WTC11 (cell line): ENCODE measurements around the gene AGXT. TPM values are rescaled to one million over a fixed set of nuclear protein-coding genes. Genes with fewer than 3 reads are reported as not detected.

Source experiments
- ATAC-seq: fragments of 200-7000 bp; cut with Tn5 transposase; 2 replicates; pipeline ENCODE4 v1.10.0; 2021; ENCODE audit warnings: mild to moderate bottlenecking, moderate library complexity
- CTCF ChIA-PET: fragments of 300-600 bp; sonication (Branson Sonifier 250); formaldehyde crosslinking; loops from one replicate; lab custom pipeline; 2021; ENCODE audit warnings: antibody characterized with exemption; lab: Charles Lee
- POLR2A ChIA-PET: fragments of 350-600 bp; sonication (Branson Sonifier 250); formaldehyde crosslinking; loops from one replicate; lab custom pipeline; 2021; ENCODE audit warnings: antibody characterized with exemption; lab: Charles Lee
- DNase-seq: peaks from one replicate; pipeline ENCODE4 v3.0.0; 2021; ENCODE audit warnings: low spot score
- H3K27ac Mint-ChIP-seq: 2 replicates; pipeline ENCODE4 v1.8.0; 2021; ENCODE audit warnings: mixed read lengths
- H3K27me3 Mint-ChIP-seq: 2 replicates; pipeline ENCODE4 v1.8.0; 2021; ENCODE audit warnings: low read depth, mild to moderate bottlenecking, moderate library complexity, mixed read lengths
- H3K36me3 Mint-ChIP-seq: 2 replicates; pipeline ENCODE4 v1.8.0; 2021; ENCODE audit warnings: mixed read lengths
- H3K4me1 Mint-ChIP-seq: 2 replicates; pipeline ENCODE4 v1.8.0; 2022; ENCODE audit warnings: mixed read lengths
- H3K4me3 Mint-ChIP-seq: 2 replicates; pipeline ENCODE4 v1.8.0; 2021; ENCODE audit warnings: mild to moderate bottlenecking, moderate library complexity, mixed read lengths
- H3K9me3 Mint-ChIP-seq: 2 replicates; pipeline ENCODE4 v1.8.0; 2021; ENCODE audit warnings: mixed read lengths
- AFF4 ChIP-seq: sonication (generic); formaldehyde crosslinking; IDR thresholded peaks from 2 replicates; pipeline ENCODE4 v1.8.1; 2023; ENCODE audit warnings: mild to moderate bottlenecking, missing genetic modification reagents, borderline replicate concordance
- GRHL2 ChIP-seq: fragments of 250-450 bp; sonication (Bioruptor Pico); IDR thresholded peaks from 2 replicates; pipeline ENCODE4 v1.8.0; 2022; ENCODE audit warnings: mild to moderate bottlenecking, moderate library complexity; ENCODE audit not compliant: insufficient replicate concordance, severe bottlenecking
- IRF1 ChIP-seq: sonication (generic); formaldehyde crosslinking; IDR thresholded peaks from 2 replicates; pipeline ENCODE4 v1.8.0; 2023; ENCODE audit warnings: missing genetic modification reagents
- JUN ChIP-seq: sonication (generic); formaldehyde crosslinking; IDR thresholded peaks from 2 replicates; pipeline ENCODE4 v1.8.0; 2023; ENCODE audit warnings: mild to moderate bottlenecking, missing genetic modification reagents
- MAX ChIP-seq: sonication (generic); formaldehyde crosslinking; IDR thresholded peaks from 2 replicates; pipeline ENCODE4 v1.8.0; 2022; ENCODE audit warnings: mild to moderate bottlenecking, missing genetic modification reagents
- MYBL2 ChIP-seq: sonication (generic); formaldehyde crosslinking; IDR thresholded peaks from 2 replicates; pipeline ENCODE4 v1.8.1; 2023; ENCODE audit warnings: mild to moderate bottlenecking, moderate library complexity, missing genetic modification reagents
- NFATC4 ChIP-seq: fragments of 250-450 bp; sonication (Bioruptor Pico); IDR thresholded peaks from 2 replicates; pipeline ENCODE4 v1.9.0; 2021; ENCODE audit warnings: mild to moderate bottlenecking
- NFE2L1 ChIP-seq: sonication (generic); formaldehyde crosslinking; IDR thresholded peaks from 2 replicates; pipeline ENCODE4 v1.8.1; 2023; ENCODE audit warnings: missing genetic modification reagents
- NR1H2 ChIP-seq: sonication (generic); formaldehyde crosslinking; IDR thresholded peaks from 2 replicates; pipeline ENCODE4 v1.9.0; 2021; ENCODE audit warnings: mild to moderate bottlenecking, moderate library complexity, missing genetic modification reagents
- SOX15 ChIP-seq: fragments of 250-450 bp; sonication (Bioruptor Pico); IDR thresholded peaks from 2 replicates; pipeline ENCODE4 v1.9.0; 2021; ENCODE audit warnings: mild to moderate bottlenecking
- TEAD1 ChIP-seq: sonication (generic); formaldehyde crosslinking; IDR thresholded peaks from 2 replicates; pipeline ENCODE4 v1.8.0; 2022; ENCODE audit warnings: mild to moderate bottlenecking, missing genetic modification reagents
- ZBTB21 ChIP-seq: sonication (generic); formaldehyde crosslinking; IDR thresholded peaks from 2 replicates; pipeline ENCODE4 v1.8.1; 2023; ENCODE audit warnings: mild to moderate bottlenecking, missing genetic modification reagents, borderline replicate concordance
- ZNF138 ChIP-seq: sonication (generic); formaldehyde crosslinking; conservative IDR thresholded peaks from 2 replicates; pipeline ENCODE4 v1.8.1; 2022; ENCODE audit warnings: mild to moderate bottlenecking, moderate library complexity, missing genetic modification reagents
- ZNF396 ChIP-seq: fragments of 250-450 bp; sonication (Bioruptor Pico); IDR thresholded peaks from 2 replicates; pipeline ENCODE4 v1.8.0; 2021; ENCODE audit warnings: mild to moderate bottlenecking, moderate library complexity, borderline replicate concordance
- ZNF671 ChIP-seq: fragments of 250-450 bp; sonication (Bioruptor Pico); IDR thresholded peaks from 2 replicates; pipeline ENCODE4 v1.8.0; 2021; ENCODE audit warnings: mild to moderate bottlenecking
- ZSCAN18 ChIP-seq: fragments of 250-450 bp; sonication (Bioruptor Pico); IDR thresholded peaks from 2 replicates; pipeline ENCODE4 v2.1.2; 2022; ENCODE audit warnings: mild to moderate bottlenecking, moderate library complexity
- total RNA-seq: library from RNA; stranded (reverse); gene quantifications from 3 replicates; pipeline ENCODE4 v1.2.3, GENCODE V29; 2021
- TF ChIP-seq, protein P1 (sequence below): fragments of 250-450 bp; sonication (Bioruptor Pico); conservative IDR thresholded peaks from 2 replicates; pipeline ENCODE4 v1.9.0; 2021; ENCODE audit warnings: mild to moderate bottlenecking
- TF ChIP-seq, protein P2 (sequence below): sonication (generic); formaldehyde crosslinking; IDR thresholded peaks from 2 replicates; pipeline ENCODE4 v1.8.1; 2023; ENCODE audit warnings: mild to moderate bottlenecking, missing genetic modification reagents
- TF ChIP-seq, protein P3 (sequence below): sonication (generic); formaldehyde crosslinking; IDR thresholded peaks from 2 replicates; pipeline ENCODE4 v1.8.0; 2022; ENCODE audit warnings: missing genetic modification reagents

AGXT gene
- total RNA-seq, 1 experiment from 2014 or later: 0.24 TPM

- ChIA-PET POLR2A (no interaction called here), CTCF (no interaction called here)
- Mint-ChIP-seq H3K27me3 (no peaks in the 10 kb centered on the region), H3K27ac (no peak overlapping the region; the same call in 1 of the 2 replicates), H3K9me3 (no peaks in the 10 kb centered on the region), H3K4me1 (no peaks in the 10 kb centered on the region), H3K36me3 (no peaks in the 10 kb centered on the region), H3K4me3 (no peak overlapping the region)
- DNase-seq (no peak), ATAC-seq (no peak)
- TF ChIP-seq, protein P1, sequence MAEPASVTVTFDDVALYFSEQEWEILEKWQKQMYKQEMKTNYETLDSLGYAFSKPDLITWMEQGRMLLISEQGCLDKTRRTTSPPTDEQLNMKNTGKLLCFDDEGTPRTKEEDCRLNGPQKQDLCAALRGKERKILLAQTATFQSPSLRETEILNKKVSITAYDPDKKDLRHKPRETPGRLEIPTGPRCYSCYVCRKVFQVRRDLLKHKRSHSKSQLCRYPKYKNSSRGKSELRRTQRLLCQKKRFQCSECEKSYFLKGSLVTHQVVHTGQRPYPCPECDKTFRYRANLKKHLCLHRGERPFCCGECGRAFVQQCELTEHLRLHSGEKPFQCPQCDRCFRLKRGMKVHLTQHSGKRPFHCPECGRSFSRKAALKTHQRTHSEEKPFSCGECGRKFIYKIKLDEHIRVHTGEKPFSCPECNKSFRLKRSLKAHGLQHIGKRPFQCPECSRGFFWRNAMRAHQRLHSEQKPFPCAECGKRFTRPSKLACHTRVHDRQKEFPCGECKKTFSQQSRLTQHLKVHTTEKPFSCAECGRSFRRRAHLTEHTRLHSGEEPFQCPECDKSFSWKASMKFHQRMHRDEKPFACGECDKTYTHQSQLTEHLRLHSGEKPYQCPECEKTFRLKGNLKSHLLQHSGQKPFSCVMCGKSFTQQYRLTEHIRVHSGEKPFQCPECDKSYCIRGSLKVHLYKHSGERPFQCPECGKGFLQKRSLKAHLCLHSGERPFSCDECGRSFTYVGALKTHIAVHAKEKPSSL (CRISPR knock-in tag): no peak
- no peak for TF ChIP-seq ZNF138 (CRISPR knock-in tag)
- TF ChIP-seq TEAD1 (CRISPR knock-in tag): no peak
- no peak for TF ChIP-seq AFF4
- no peak for TF ChIP-seq MAX (CRISPR knock-in tag)
- no peak for TF ChIP-seq NR1H2 (CRISPR knock-in tag)
- TF ChIP-seq ZSCAN18: no peak
- TF ChIP-seq ZNF396 (CRISPR knock-in tag): no peak
- TF ChIP-seq NFATC4 (CRISPR knock-in tag): no peak
- TF ChIP-seq, protein P2, sequence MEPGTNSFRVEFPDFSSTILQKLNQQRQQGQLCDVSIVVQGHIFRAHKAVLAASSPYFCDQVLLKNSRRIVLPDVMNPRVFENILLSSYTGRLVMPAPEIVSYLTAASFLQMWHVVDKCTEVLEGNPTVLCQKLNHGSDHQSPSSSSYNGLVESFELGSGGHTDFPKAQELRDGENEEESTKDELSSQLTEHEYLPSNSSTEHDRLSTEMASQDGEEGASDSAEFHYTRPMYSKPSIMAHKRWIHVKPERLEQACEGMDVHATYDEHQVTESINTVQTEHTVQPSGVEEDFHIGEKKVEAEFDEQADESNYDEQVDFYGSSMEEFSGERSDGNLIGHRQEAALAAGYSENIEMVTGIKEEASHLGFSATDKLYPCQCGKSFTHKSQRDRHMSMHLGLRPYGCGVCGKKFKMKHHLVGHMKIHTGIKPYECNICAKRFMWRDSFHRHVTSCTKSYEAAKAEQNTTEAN (CRISPR knock-in tag): no peak
- no peak for TF ChIP-seq GRHL2 (CRISPR knock-in tag)
- TF ChIP-seq NFE2L1 (CRISPR knock-in tag): no peak
These were observed 26.4 kb downstream of the AGXT start for GRCh38 chr2:240894836-240895558.

- no peak for ATAC-seq
- ChIA-PET CTCF (interaction anchor here (3.0 to 3.7 kb wide), 2 partner anchors 19 to 45 kb away, joined by 11 to 25 read pairs; no protein-coding TSS in a partner anchor), POLR2A (no interaction called here)
- H3K9me3 Mint-ChIP-seq: peaks cover 3% of the 10 kb centered on the region
- no peaks in the 10 kb centered on the region for H3K27me3 Mint-ChIP-seq
- DNase-seq: no peak
- no peak within 1 kb of the TSS; the same call in 1 of the 2 replicates for H3K27ac Mint-ChIP-seq
- H3K36me3 Mint-ChIP-seq: no peaks in the 10 kb centered on the region
- no peaks in the 10 kb centered on the region for H3K4me1 Mint-ChIP-seq
- no peak within 1 kb of the TSS for H3K4me3 Mint-ChIP-seq
- TF ChIP-seq SOX15 (no peak), IRF1 (no peak), MYBL2 (CRISPR knock-in tag) (no peak), JUN (no peak), ZBTB21 (CRISPR knock-in tag) (no peak), ZNF671 (CRISPR knock-in tag) (no peak)
- TF ChIP-seq, protein P3, sequence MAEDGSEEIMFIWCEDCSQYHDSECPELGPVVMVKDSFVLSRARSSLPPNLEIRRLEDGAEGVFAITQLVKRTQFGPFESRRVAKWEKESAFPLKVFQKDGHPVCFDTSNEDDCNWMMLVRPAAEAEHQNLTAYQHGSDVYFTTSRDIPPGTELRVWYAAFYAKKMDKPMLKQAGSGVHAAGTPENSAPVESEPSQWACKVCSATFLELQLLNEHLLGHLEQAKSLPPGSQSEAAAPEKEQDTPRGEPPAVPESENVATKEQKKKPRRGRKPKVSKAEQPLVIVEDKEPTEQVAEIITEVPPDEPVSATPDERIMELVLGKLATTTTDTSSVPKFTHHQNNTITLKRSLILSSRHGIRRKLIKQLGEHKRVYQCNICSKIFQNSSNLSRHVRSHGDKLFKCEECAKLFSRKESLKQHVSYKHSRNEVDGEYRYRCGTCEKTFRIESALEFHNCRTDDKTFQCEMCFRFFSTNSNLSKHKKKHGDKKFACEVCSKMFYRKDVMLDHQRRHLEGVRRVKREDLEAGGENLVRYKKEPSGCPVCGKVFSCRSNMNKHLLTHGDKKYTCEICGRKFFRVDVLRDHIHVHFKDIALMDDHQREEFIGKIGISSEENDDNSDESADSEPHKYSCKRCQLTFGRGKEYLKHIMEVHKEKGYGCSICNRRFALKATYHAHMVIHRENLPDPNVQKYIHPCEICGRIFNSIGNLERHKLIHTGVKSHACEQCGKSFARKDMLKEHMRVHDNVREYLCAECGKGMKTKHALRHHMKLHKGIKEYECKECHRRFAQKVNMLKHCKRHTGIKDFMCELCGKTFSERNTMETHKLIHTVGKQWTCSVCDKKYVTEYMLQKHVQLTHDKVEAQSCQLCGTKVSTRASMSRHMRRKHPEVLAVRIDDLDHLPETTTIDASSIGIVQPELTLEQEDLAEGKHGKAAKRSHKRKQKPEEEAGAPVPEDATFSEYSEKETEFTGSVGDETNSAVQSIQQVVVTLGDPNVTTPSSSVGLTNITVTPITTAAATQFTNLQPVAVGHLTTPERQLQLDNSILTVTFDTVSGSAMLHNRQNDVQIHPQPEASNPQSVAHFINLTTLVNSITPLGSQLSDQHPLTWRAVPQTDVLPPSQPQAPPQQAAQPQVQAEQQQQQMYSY: no peak
These were observed 27.2 kb downstream of the AGXT start, which contains the start of gene MAB21L4 for GRCh38 chr2:240895656-240896388. TSS of gene MAB21L4 (minus strand) at chr2:240896156. CDS start at chr2:240895997, 159 bp downstream.
